Left cardiac atrium (tissue), 4 donors: ENCODE measurements around the gene BOD1L1. TPM values are rescaled to one million over a fixed set of nuclear protein-coding genes. Genes with fewer than 3 reads are reported as not detected.
"Not testable (repeated sequence)": the region's sequence is repeated elsewhere in the genome, so short reads cannot be mapped to it uniquely, and the experiment has no call there.

Source experiments
- ATAC-seq, 2 donors: fragments of 200-7000 bp; cut with Tn5 transposase; one replicate each; pipeline ENCODE4 v1.9.1; 2020; ENCODE audit warnings: mild to moderate bottlenecking in 2 of 2, moderate library complexity in 2 of 2
- DNase-seq: peaks from one replicate; pipeline ENCODE4 v3.0.0-alpha.2; 2020
- intact Hi-C, 2 donors: fragments of 100-400 bp; cut with DNase I; formaldehyde crosslinking; loops; one replicate each; pipeline versions ENCODE4 v1.14.1 to v1.15.1; 2022 to 2023
- total RNA-seq, 2 donors: library from RNA; stranded (reverse); fragmentation: NEBNext Ultra II Directional; extraction: Animal tissue kit (Norgen Biotek cat#: 25700); gene quantifications; one replicate each; pipeline ENCODE4 v1.2.1, GENCODE V29; 2021
- donor health status: DM: no; HTN: yes; CAD: no.
- donor health status: DM: no; HTN: yes; CAD: no; lungs with severe emphysema.
- donor health status: DM: yes; HTN: yes; CAD: no.
- donor health status: Dilated cardiomyopathy.

The BOD1L1 gene
- total RNA-seq, 2 donors from 2014 or later: 19.4 to 20.2 TPM

- DNase-seq (no peak), ATAC-seq (no peak)
- intact Hi-C loops: no loop called here
Observed at GRCh38 chr4:13567125-13567524, 60.4 kb downstream of the BOD1L1 start.

DNA sequence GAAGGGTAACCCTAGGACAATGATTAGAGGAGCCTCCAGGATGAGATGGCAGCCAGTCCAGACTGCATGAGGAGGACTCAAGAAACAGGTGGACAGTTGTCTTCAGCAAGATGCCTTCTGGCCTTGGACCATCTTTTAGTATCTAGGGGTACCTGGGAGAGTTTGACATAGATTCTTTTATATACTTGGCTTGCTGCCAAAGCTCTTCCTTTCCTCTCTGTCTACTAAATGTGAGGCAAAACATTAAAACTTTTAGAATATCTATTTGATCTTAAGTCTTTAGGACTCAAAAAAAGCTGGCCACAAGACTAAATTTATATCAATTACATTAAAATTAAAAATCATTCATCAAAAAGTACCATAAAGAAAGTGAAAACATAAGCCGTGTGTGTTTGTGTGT is 64.6 kb downstream of the BOD1L1 start:
- ATAC-seq: no peak
- intact Hi-C loops: no loop called here
- DNase-seq: no peak

GRCh38 chr4:13561673-13562072 is 65.9 kb downstream of the BOD1L1 start:
- ATAC-seq: no peak
- no peak for DNase-seq
- intact Hi-C loops: no loop called here

- ATAC-seq, DNase-seq, intact Hi-C loops: not testable (repeated sequence)
Observed at GRCh38 chr4:13560111-13560510, 67.4 kb downstream of the BOD1L1 start.

DNA sequence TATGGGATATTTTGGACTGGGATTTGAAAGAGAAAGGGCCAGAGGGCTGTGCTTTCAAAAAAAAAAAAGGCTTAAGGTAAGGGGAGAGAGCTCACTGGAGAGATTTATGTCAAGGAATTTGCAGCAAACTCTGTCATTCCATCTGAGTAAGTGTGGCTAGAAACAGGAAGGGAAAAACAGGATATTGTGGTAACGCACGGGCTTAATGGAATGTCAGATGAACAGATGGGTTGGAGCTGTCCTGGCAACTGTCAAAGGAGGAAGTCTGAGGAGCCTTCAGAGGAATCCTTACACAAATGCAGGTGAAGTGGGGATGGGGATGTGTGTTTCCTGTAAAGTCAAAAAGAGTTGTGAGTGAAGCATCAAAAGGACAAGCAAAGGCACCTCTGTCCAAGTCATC is 68.1 kb downstream of the BOD1L1 start:
- no peak for ATAC-seq
- intact Hi-C loops: no loop called here

DNA sequence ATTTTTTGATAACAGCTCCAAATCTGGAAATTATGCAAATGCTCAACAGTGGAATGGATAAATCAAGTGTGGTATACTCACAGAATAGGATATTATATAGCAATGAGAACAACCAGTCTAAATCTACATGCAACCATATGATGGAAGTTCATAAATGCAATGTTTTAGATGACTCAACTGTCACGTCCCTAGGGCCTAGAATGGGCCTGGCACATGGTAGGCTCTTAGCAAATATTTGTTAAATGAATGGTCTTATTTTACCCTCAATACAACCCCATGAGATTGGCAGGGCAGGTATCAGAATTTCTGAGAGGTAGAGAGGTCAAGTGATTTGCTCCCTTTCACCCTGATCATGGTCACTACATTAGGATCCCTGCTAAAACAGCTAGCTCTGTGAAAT is 68.6 kb downstream of the BOD1L1 start:
- intact Hi-C loops: no loop called here
- ATAC-seq (no peak), DNase-seq (no peak)

More for the DNA sequence above, 68.1 kb downstream of the BOD1L1 start:
- DNase-seq: no peak

DNA sequence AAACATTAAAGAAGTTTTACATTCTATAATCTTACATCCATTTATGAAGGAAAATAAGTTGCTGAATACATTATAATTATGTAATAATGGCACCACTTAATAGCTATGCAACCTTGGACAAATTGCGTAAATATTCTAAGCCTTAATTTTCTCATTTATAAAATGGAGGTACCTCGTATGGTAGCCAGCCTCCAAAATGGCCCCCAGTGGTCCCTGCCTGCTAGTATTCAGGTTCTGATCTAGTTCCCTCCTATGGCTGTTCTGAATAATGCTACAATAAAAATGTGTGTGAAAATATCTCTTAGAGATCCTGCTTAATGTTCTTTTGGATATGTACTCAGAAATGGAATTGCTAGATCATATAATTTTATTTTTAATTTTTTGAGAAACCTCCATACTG is 72.2 kb downstream of the BOD1L1 start:
- DNase-seq: no peak
- intact Hi-C loops: no loop called here
- no peak for ATAC-seq

- no peak for DNase-seq
- no peak for ATAC-seq
- intact Hi-C loops: no loop called here
Observed at GRCh38 chr4:13553081-13553480, 74.4 kb downstream of the BOD1L1 start.

GRCh38 chr4:13548984-13549546 is 78.5 kb downstream of the BOD1L1 start:
- DNase-seq: peak; percentile 80
- peak; percentile 58 to 66 for ATAC-seq
- intact Hi-C loops: loop anchor here (2.0 to 10.0 kb wide), 3 partner anchors 697 to 818 kb away; no protein-coding TSS in a partner anchor

GRCh38 chr4:13548059-13548983 is 79.2 kb downstream of the BOD1L1 start:
- intact Hi-C loops: loop anchor here (2.0 to 10.0 kb wide), 3 partner anchors 696 to 818 kb away; no protein-coding TSS in a partner anchor
- DNase-seq (no peak), ATAC-seq (no peak)

GRCh38 chr4:13547485-13548041 is 80.0 kb downstream of the BOD1L1 start:
- intact Hi-C loops: loop anchor here (2.0 to 10.0 kb wide), 3 partner anchors 695 to 817 kb away; no protein-coding TSS in a partner anchor
- DNase-seq (no peak), ATAC-seq (no peak)

DNA sequence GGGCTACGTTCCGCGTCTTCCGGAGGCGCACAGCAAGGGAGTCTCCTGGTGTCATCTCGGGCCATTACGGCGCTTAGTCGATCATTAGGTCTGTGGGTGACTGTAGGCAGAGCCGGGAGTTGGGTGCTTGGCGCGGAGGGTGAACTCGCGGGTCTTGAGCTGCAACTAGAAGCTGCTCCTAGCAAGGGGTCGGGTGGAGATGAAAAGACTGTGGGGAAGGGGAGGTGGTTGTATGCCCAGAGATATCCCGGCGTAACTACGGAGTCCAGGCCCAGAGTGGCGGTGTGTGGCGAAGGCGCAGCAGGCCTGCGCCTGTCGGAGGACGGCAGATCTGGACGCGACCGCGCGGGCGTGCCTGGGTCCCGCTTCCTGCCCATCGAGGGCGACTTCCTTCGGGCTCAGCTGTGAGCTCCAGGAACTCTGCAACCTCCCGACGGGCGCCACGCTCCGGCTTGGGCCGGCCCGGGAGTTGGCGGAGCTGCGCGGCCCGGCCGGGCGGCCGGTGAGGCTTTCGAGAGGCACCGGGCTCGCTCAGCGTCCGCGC is 80.5 kb downstream of the BOD1L1 start:
- no peak for DNase-seq
- intact Hi-C loops: loop anchor here (5.0 to 10.0 kb wide), 2 partner anchors 695 to 812 kb away; no protein-coding TSS in a partner anchor
- peak; percentile 5 to 12 for ATAC-seq

DNA sequence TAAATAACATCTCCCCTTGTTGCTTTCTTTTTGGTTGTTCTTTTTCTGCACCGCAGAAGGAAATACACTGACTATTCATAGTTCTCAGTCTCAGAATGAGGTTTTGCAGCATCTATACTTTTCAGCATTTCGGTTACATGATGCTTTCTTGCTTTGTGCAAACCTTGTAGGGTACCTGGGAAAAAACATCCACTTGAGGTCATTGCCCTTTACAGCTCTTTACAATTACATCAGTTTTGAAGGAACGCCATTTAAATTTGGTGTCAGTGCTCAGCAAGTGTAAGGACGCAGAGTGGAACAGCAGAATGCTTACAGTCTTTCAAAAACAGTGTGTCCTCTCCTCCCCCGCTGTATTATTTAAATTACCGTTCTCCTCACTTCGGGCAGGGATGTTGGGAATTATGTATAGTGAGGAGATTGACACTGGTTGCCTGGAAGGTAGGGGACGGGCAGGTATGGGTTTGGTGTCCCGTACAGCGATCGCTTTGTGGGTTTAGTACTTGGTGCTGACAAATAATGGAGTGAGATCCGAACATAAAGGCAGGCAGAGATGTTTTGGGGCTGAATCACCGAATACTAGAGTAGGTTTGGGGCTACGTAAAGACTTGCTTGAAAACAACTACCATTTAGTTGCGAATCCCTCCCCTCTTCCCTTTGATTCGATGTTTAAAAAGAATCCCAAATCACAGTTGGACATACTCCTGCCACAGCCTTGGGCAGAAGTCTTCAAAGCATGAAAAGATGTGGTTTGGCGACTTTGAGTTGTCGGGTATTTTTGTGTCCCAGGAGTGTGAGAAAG is 81.2 kb downstream of the BOD1L1 start:
- no peak for ATAC-seq
- intact Hi-C loops: loop anchor here (5.0 to 10.0 kb wide), 2 partner anchors 694 to 812 kb away; no protein-coding TSS in a partner anchor
- no peak for DNase-seq

- no peak for ATAC-seq
Observed at GRCh38 chr4:13545394-13545808, 82.1 kb downstream of the BOD1L1 start.

DNA sequence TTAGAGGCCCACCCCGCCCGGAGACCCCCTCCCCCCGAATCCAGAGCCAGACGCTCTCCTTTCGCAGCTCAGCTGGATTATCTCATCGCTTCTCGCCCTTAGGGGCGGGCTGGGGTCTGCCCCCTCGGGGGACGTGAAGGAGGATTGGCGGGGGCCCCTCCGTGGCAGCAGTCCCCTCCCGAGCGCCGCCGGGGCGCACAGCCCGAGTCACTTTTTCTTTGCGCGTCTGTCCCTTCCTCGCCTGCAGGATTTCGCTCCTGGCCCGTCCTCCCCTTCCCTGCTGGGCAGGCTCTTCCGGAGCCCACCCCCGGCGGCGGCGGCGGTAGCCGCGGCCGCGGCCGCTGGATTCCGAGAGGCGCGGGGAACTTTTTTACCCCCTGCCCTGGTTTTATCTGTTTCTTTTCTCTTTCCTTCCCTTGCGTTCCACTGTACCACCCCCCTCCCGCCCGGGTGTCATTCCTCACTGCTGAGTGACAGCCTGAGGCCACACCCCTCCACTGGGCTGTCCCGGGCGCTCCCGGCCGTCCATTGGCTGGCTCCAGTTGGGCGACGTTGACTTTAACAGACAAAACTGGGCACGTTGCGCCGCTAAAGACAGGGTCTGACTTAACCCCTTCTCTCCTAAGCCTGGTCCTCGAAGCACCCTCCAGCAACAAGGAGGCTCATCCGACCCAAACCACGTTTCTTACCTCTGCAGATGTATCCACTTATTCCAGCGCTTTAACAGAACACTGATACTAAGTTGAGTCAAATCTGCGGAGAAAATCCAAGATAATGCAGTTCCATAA is 82.7 kb downstream of the BOD1L1 start:
- peak; percentile 76 for DNase-seq

More at GRCh38 chr4:13545394-13545808, 82.1 kb downstream of the BOD1L1 start:
- intact Hi-C loops: loop anchor here (5.0 to 10.0 kb wide), 2 partner anchors 693 to 811 kb away; no protein-coding TSS in a partner anchor
- no peak for DNase-seq

GRCh38 chr4:13543839-13544605 is 83.5 kb downstream of the BOD1L1 start, which contains the start of gene NKX3-2:
NKX3-2 (minus strand) TSS chr4:13544508; CDS start chr4:13544414, 94 bp downstream.
- intact Hi-C loops: loop anchor here in 1 of 2 donors (10.0 kb wide), 1 partner anchor 809 kb away; no protein-coding TSS in a partner anchor
- ATAC-seq: peak; percentile 62 to 71
- no peak for DNase-seq

More for the DNA sequence above, 82.7 kb downstream of the BOD1L1 start:
- intact Hi-C loops: loop anchor here (5.0 to 10.0 kb wide), 2 partner anchors 692 to 810 kb away; no protein-coding TSS in a partner anchor
- peak; percentile 71 to 88 for ATAC-seq
